Transverse colon (tissue), 4 donors: ENCODE measurements around the gene EYA3.
A peak's percentile ranks its signal among the peaks of the same experiment; 100 is the strongest.

Experiments
- CTCF ChIP-seq, 5 experiments: fragments of 200-600 bp in 3 of 5; fragments of 450-650 bp in 2 of 5; sonication (generic) in 3 of 5; IDR thresholded peaks; 1 replicate in 2 of 5; 2 replicates in 3 of 5; pipeline ENCODE4 v1.5.1; 2016 to 2017; ENCODE audit warnings: antibody characterized with exemption in 5 of 5, inconsistent platforms in 3 of 5, mild to moderate bottlenecking in 2 of 5, moderate library complexity in 1 of 5
- POLR2AphosphoS5 ChIP-seq, 3 donors: sonication (generic); formaldehyde crosslinking; IDR thresholded peaks; one replicate each; pipeline ENCODE4 v1.6.1; 2016; ENCODE audit warnings: antibody characterized with exemption in 3 of 3

- TF ChIP-seq POLR2AphosphoS5 (IDR thresholded peaks at IDR 0.05) (peak in 1 of 3 donors; percentile 23), CTCF (IDR thresholded peaks at IDR 0.05) (no peak)
Observed at GRCh38 chr1:27952147-27952546, 136.3 kb downstream of the EYA3 start.
